ENCODE results near the gene ZXDC.

The ZXDC gene

DNA sequence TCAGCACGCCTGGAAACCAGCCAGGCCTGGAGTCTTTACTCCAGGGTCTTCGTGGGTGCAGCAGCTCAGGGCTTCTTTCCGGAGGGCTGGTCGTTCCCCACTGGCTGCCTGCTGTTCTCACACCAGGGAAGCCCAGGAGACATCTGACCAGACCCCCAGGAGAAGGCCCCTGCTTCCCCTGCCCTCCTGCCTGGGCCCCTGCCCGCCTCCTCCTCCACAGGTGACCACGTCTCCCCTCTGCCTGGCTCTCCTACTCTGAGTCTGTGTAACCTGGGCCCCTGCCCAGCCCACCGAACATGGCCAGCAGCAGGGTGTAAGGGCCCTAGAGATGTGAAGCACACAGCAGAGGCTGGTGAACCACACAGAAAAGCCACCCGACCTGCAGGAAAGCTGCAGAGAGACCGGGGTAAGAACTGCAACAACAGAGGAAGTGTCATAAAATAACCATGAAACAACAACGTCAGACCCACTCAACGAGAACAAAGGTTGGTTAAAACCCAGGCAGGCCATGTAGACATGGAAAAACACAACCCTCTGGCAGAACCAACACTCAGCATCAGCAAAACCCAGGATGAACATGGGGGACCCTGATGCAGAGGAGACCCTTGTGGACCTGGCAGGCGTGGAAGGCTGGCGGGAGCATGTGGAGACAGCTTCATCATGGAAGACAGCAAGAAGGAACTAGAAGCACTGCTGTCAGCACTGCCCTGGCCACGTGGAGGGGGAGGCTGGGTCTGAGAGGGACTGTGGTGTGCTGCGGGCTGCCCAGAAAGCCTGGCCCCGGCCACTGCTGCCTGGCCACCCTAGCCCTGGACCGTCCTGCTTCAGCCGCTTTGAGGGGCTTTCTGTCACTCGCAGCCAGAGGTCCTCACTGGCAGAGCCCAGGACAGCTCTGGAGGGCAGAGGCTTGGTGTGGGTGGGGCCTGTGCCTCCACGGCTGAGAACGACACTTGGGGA, 21.5 kb upstream of the ZXDC start:
- FAIRE-seq (no peak), DNase-seq (ENCODE audit: insufficient read length) (no peak)
- TF ChIP-seq TAF1 (IDR thresholded peaks at IDR 0.05; ENCODE audit: borderline replicate concordance, low read depth, low read length) = no peak
- TF ChIP-seq POLR2AphosphoS5 (IDR thresholded peaks at IDR 0.05; ENCODE audit: low read depth, low read length) = no peak
- no peak for TF ChIP-seq POLR2A (IDR thresholded peaks at IDR 0.05; ENCODE audit: low read depth, low read length)

DNA sequence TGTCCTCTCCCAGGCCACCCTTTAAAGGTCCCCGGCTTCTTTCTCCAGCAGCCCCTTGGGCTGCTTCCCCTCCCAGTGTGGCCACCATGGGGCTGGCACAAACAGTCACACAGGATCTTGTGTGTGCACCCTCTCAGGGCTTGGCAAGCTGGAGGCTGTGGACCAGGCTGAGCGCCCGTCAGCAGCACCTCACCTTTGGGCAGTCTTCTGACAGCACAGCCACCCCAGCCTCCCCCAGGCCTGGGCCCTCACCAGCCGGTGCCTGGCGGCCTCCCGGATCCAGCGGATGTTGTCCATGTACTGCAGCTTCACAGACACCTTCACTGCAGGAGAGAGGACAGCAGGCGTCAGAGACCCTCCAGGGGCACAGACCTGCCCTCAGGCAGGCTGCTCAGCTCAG, 20.1 kb upstream of the ZXDC start:
- TF ChIP-seq POLR2A (IDR thresholded peaks at IDR 0.05; ENCODE audit: low read depth, low read length) (no peak), TAF1 (IDR thresholded peaks at IDR 0.05; ENCODE audit: borderline replicate concordance, low read depth, low read length) (no peak), POLR2AphosphoS5 (IDR thresholded peaks at IDR 0.05; ENCODE audit: low read depth, low read length) (no peak)
- DNase-seq (ENCODE audit: insufficient read length) (no peak), FAIRE-seq (no peak)

GRCh38 chr3:126494970-126495230, 19.2 kb upstream of the ZXDC start:
- DNase-seq (ENCODE audit: insufficient read length) (no peak), FAIRE-seq (no peak)
- no peak for TF ChIP-seq POLR2A (IDR thresholded peaks at IDR 0.05; ENCODE audit: low read depth, low read length)
- no peak for TF ChIP-seq TAF1 (IDR thresholded peaks at IDR 0.05; ENCODE audit: borderline replicate concordance, low read depth, low read length)
- TF ChIP-seq POLR2AphosphoS5 (IDR thresholded peaks at IDR 0.05; ENCODE audit: low read depth, low read length) = no peak

- no peak for DNase-seq (ENCODE audit: insufficient read length)
- FAIRE-seq = no peak
- TF ChIP-seq TAF1 (IDR thresholded peaks at IDR 0.05; ENCODE audit: borderline replicate concordance, low read depth, low read length) (no peak), POLR2AphosphoS5 (IDR thresholded peaks at IDR 0.05; ENCODE audit: low read depth, low read length) (no peak), POLR2A (IDR thresholded peaks at IDR 0.05; ENCODE audit: low read depth, low read length) (no peak)
Observed at GRCh38 chr3:126494204-126494969, 18.7 kb upstream of the ZXDC start.

DNA sequence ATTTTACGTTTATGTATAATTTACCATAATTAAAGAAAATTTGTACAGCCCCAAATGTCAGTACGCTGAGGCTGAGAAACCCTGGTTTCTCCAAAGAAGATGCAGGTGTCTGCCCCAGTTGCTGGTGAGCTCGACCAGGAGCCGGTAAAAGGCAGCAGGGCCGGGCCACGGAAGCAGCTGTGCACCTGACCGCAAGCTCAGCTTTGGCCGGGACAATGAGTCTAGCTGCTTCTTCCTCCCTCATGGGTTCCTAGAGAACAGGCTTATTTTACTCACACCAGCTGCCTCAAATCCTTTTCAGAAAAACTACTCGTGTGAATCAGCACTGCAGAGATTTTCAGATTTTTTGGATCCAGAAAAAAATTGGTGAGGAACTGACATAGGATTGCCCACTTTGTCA, 18.0 kb upstream of the ZXDC start:
- TF ChIP-seq TAF1 (IDR thresholded peaks at IDR 0.05; ENCODE audit: borderline replicate concordance, low read depth, low read length) (no peak), POLR2A (IDR thresholded peaks at IDR 0.05; ENCODE audit: low read depth, low read length) (no peak), POLR2AphosphoS5 (IDR thresholded peaks at IDR 0.05; ENCODE audit: low read depth, low read length) (no peak)
- FAIRE-seq (no peak), DNase-seq (ENCODE audit: insufficient read length) (no peak)

- FAIRE-seq = no peak
- no peak for DNase-seq (ENCODE audit: insufficient read length)
- TF ChIP-seq POLR2AphosphoS5 (IDR thresholded peaks at IDR 0.05; ENCODE audit: low read depth, low read length) (no peak), POLR2A (IDR thresholded peaks at IDR 0.05; ENCODE audit: low read depth, low read length) (no peak), TAF1 (IDR thresholded peaks at IDR 0.05; ENCODE audit: borderline replicate concordance, low read depth, low read length) (no peak)
Observed at GRCh38 chr3:126493051-126493450, 17.4 kb upstream of the ZXDC start.

DNA sequence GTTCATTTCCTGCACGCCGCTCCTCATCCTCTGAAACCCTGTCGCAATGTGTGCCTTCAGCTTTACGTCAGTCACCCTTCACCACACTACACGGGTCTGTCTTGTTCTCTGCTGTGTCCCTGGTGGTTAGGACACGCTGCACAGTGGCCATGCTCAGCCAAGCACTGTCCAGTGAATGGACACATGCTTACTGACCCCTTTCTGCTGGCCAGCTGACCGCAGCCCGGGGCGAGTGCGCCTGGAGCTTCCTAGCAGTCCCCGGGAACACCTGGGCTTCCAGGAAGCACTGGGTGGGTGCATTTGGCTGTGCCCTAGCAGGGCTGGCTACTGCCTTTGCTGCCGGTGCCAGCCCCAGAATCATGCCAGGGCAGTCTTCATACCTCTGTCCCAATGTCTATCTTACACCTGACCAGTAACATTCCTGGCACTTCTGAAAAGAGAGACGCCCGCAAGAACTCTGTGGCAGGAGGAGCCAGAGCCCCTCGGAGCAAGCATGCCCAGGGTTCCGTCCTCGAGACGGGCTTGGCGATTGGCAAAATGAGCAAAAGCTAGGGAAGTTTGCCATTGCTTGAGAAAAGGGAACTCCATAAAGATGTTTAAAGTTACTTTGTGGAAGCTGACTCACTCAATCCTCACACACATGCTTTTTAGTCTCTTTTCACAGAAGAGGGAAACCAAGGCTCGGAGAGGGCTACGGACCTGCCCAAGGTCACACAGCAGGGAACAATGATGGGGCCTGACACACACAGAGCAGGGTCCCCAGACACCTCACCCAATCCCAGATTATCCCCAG, 15.7 kb upstream of the ZXDC start:
- no peak for TF ChIP-seq POLR2AphosphoS5 (IDR thresholded peaks at IDR 0.05; ENCODE audit: low read depth, low read length)
- no peak for TF ChIP-seq POLR2A (IDR thresholded peaks at IDR 0.05; ENCODE audit: low read depth, low read length)
- TF ChIP-seq TAF1 (IDR thresholded peaks at IDR 0.05; ENCODE audit: borderline replicate concordance, low read depth, low read length) = no peak
- FAIRE-seq (no peak), DNase-seq (ENCODE audit: insufficient read length) (no peak)

DNA sequence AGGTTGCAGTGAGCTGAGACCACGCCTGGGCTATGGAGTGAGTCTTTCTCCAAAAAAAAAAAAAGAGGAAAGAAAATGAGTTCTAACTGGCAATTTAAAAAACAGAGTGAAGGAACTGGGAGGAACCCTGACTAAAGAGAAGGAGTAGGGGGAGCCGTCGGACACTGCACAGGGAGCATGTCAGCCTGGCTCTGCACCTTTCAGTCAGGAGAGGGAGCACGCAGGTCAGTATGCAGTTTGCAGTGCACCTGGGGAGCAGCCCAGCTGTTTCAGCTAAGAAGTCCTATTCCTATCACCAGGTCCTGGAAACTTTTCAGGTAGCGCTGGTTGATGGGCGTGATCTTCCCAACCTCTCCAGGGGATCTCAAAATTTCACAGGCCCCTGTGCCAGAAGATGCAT, 14.9 kb upstream of the ZXDC start:
- FAIRE-seq (no peak), DNase-seq (ENCODE audit: insufficient read length) (no peak)
- no peak for TF ChIP-seq POLR2AphosphoS5 (IDR thresholded peaks at IDR 0.05; ENCODE audit: low read depth, low read length)
- no peak for TF ChIP-seq POLR2A (IDR thresholded peaks at IDR 0.05; ENCODE audit: low read depth, low read length)
- no peak for TF ChIP-seq TAF1 (IDR thresholded peaks at IDR 0.05; ENCODE audit: borderline replicate concordance, low read depth, low read length)

- DNase-seq (ENCODE audit: insufficient read length) (no peak), FAIRE-seq (no peak)
- no peak for TF ChIP-seq POLR2A (IDR thresholded peaks at IDR 0.05; ENCODE audit: low read depth, low read length)
- no peak for TF ChIP-seq TAF1 (IDR thresholded peaks at IDR 0.05; ENCODE audit: borderline replicate concordance, low read depth, low read length)
- TF ChIP-seq POLR2AphosphoS5 (IDR thresholded peaks at IDR 0.05; ENCODE audit: low read depth, low read length) = no peak
Observed at GRCh38 chr3:126488886-126489569, 13.3 kb upstream of the ZXDC start.

DNA sequence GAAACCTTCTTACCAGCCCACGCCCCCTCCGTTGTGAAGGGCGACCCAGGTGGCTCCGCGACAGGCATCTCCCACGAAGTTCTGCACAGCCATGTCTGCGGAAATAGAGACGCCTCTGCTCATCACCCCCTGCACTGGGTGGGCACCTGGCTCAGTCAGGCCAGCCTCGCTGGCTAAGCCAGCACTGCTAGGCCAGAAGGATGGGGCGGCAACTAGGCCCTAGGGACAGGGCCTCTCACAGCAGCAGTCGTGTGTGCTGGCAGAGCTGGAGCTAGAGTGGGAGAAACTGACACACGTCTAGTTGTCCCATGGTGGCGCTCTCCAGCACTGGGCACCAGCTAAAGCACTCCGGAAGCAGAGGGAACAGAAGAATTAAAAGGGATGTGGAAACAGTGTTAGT, 12.5 kb upstream of the ZXDC start:
- FAIRE-seq (no peak), DNase-seq (ENCODE audit: insufficient read length) (no peak)
- TF ChIP-seq POLR2AphosphoS5 (IDR thresholded peaks at IDR 0.05; ENCODE audit: low read depth, low read length) = no peak
- TF ChIP-seq TAF1 (IDR thresholded peaks at IDR 0.05; ENCODE audit: borderline replicate concordance, low read depth, low read length) = no peak
- no peak for TF ChIP-seq POLR2A (IDR thresholded peaks at IDR 0.05; ENCODE audit: low read depth, low read length)

All from GM12892 (cell line).